HepG2 (cell line): ENCODE measurements around the gene RPL22L1. TPM values are rescaled to one million over a fixed set of nuclear protein-coding genes. Genes with fewer than 3 reads are reported as not detected.

Source experiments
- DZIP1 ChIP-seq: sonication (generic); formaldehyde crosslinking; IDR thresholded peaks from 2 replicates; pipeline ENCODE4 v1.5.0; 2020; ENCODE audit warnings: mild to moderate bottlenecking, missing genetic modification reagents
- ELF3 ChIP-seq: IDR thresholded peaks from 2 replicates; pipeline ENCODE4 v1.6.1; 2016; ENCODE audit warnings: missing genetic modification reagents, missing compliant biosample characterization
- FOSL2 ChIP-seq: sonication (generic); formaldehyde crosslinking; IDR thresholded peaks from 2 replicates; pipeline ENCODE4 v1.4.0; 2020; ENCODE audit warnings: missing genetic modification reagents
- HNF1A ChIP-seq, 2 experiments: sonication (generic) in 1 of 2; formaldehyde crosslinking in 1 of 2; IDR thresholded peaks; 2 replicates each; pipeline versions ENCODE4 v1.4.0 to v1.6.1; 2016 to 2020; ENCODE audit warnings: borderline replicate concordance in 1 of 2, low read depth in 1 of 2, mild to moderate bottlenecking in 1 of 2, missing genetic modification reagents in 1 of 2
- KMT2B ChIP-seq: IDR thresholded peaks from 2 replicates; pipeline ENCODE4 v1.6.1; 2016; ENCODE audit warnings: missing genetic modification reagents, missing compliant biosample characterization
- MIXL1 ChIP-seq: IDR thresholded peaks from 2 replicates; pipeline ENCODE4 v1.6.1; 2016
- NFYC ChIP-seq: IDR thresholded peaks from 2 replicates; pipeline ENCODE4 v1.6.1; 2016; ENCODE audit warnings: missing genetic modification reagents, missing compliant biosample characterization
- RCOR2 ChIP-seq: IDR thresholded peaks from 2 replicates; pipeline ENCODE4 v1.6.1; 2016; ENCODE audit warnings: missing biosample characterization, missing genetic modification reagents
- SRY ChIP-seq: sonication (generic); formaldehyde crosslinking; IDR thresholded peaks from 2 replicates; pipeline ENCODE4 v1.8.0; 2022; ENCODE audit warnings: mild to moderate bottlenecking, missing genetic modification reagents
- TIGD3 ChIP-seq: sonication (generic); formaldehyde crosslinking; IDR thresholded peaks from 2 replicates; pipeline ENCODE4 v1.5.1; 2020; ENCODE audit warnings: mild to moderate bottlenecking, missing genetic modification reagents, borderline replicate concordance
- TP53 ChIP-seq: sonication (generic); formaldehyde crosslinking; conservative IDR thresholded peaks from 2 replicates; pipeline ENCODE4 v1.4.0; 2020; ENCODE audit warnings: missing genetic modification reagents
- ZBTB7B ChIP-seq: sonication (generic); formaldehyde crosslinking; IDR thresholded peaks from 2 replicates; pipeline ENCODE4 v1.4.0; 2020; ENCODE audit warnings: missing genetic modification reagents
- ZMYM2 ChIP-seq: sonication (generic); formaldehyde crosslinking; IDR thresholded peaks from 2 replicates; pipeline ENCODE4 v1.8.0; 2022; ENCODE audit warnings: mild to moderate bottlenecking, missing genetic modification reagents
- ZNF160 ChIP-seq: sonication (generic); formaldehyde crosslinking; IDR thresholded peaks from 2 replicates; pipeline ENCODE4 v1.8.0; 2022; ENCODE audit warnings: mild to moderate bottlenecking, inconsistent platforms, missing genetic modification reagents
- ZNF205 ChIP-seq: IDR thresholded peaks from 2 replicates; pipeline ENCODE4 v1.6.1; 2018; ENCODE audit warnings: missing biosample characterization, missing genetic modification reagents
- ZNF264 ChIP-seq: sonication (generic); formaldehyde crosslinking; IDR thresholded peaks from 2 replicates; pipeline ENCODE4 v1.4.0; 2020; ENCODE audit warnings: missing genetic modification reagents
- ZNF546 ChIP-seq: sonication (generic); formaldehyde crosslinking; conservative IDR thresholded peaks from 2 replicates; pipeline ENCODE4 v1.8.1; 2023; ENCODE audit warnings: mild to moderate bottlenecking, missing genetic modification reagents
- polyA plus RNA-seq, 8 experiments: library from polyadenylated mRNA; depleted of rRNA in 3 of 8; stranded (reverse) in 7 of 8; unstranded in 1 of 8; fragments of >200 nt; fragmentation: Illumina TruSeq in 4 of 8; extraction: Trizol in 4 of 8; gene quantifications; 2 replicates each; pipeline versions ENCODE4 v1.2.1 to v1.2.3, GENCODE V29; 2011 to 2016; ENCODE audit warnings: low read depth in 4 of 8, missing spikeins in 1 of 8, mixed read lengths in 1 of 8; ENCODE audit not compliant: insufficient read depth in 1 of 8
- total RNA-seq, 5 experiments: library from RNA; depleted of rRNA; stranded (reverse); fragments of >200 nt; fragmentation: Illumina TruSeq; extraction: Trizol; gene quantifications; 2 replicates each; pipeline ENCODE4 v1.2.3, GENCODE V29; 2016; ENCODE audit warnings: low read depth in 1 of 5
- TF ChIP-seq, protein P1 (sequence below): sonication (generic); formaldehyde crosslinking; IDR thresholded peaks from 2 replicates; pipeline ENCODE4 v1.4.0; 2020; ENCODE audit warnings: mild to moderate bottlenecking, missing genetic modification reagents

RPL22L1 gene
- total and polyA plus RNA-seq, 2 of the 13 experiments (the other 11 are each of a cell fraction or from before 2014, with no cell fraction given), result 42.7 to 152 TPM

GRCh38 chr3:170908235-170909116 is 38.5 kb upstream of the RPL22L1 start, which contains the start of gene EIF5A2 (continued):
- no peak for TF ChIP-seq HNF1A (IDR thresholded peaks at IDR 0.05; ENCODE audit: low read depth)
- 0 out of 2 replicates have a peak, but pooled peaks have one; percentile 25 for TF ChIP-seq HNF1A (CRISPR knock-in tag; IDR thresholded peaks at IDR 0.05; ENCODE audit: borderline replicate concordance)
- TF ChIP-seq ZNF160, result peak; percentile 65; the same call in 1 of the 2 replicates
- peak; percentile 89 for TF ChIP-seq ZNF264 (CRISPR knock-in tag)
- TF ChIP-seq ZNF205 (CRISPR knock-in tag), result peak; percentile 15; the same call in 1 of the 2 replicates
- no peak for TF ChIP-seq TP53 (CRISPR knock-in tag)
- TF ChIP-seq KMT2B (CRISPR knock-in tag), result 0 out of 2 replicates have a peak, but pooled peaks have one; percentile 64
- TF ChIP-seq ZMYM2 (CRISPR knock-in tag), result peak; percentile 81
- TF ChIP-seq MIXL1 (CRISPR knock-in tag), result peak; percentile 84; the same call in 1 of the 2 replicates
- no peak for TF ChIP-seq TIGD3 (CRISPR knock-in tag)
- TF ChIP-seq ELF3 (CRISPR knock-in tag), result 0 out of 2 replicates have a peak, but pooled peaks have one; percentile 29
- peak; percentile 80 for TF ChIP-seq NFYC (CRISPR knock-in tag)
- TF ChIP-seq, protein P1, sequence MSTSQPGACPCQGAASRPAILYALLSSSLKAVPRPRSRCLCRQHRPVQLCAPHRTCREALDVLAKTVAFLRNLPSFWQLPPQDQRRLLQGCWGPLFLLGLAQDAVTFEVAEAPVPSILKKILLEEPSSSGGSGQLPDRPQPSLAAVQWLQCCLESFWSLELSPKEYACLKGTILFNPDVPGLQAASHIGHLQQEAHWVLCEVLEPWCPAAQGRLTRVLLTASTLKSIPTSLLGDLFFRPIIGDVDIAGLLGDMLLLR (CRISPR knock-in tag), result peak; percentile 91
- TF ChIP-seq SRY, result peak; percentile 56; the same call in 1 of the 2 replicates
- TF ChIP-seq FOSL2 (CRISPR knock-in tag), result 0 out of 2 replicates have a peak, but pooled peaks have one; percentile 27
- TF ChIP-seq RCOR2 (CRISPR knock-in tag), result 0 out of 2 replicates have a peak, but pooled peaks have one; percentile 47
- TF ChIP-seq ZNF546 (CRISPR knock-in tag), result 0 out of 2 replicates have a peak, but pooled peaks have one; percentile 77
- TF ChIP-seq DZIP1 (CRISPR knock-in tag), result peak; percentile 77; the same call in 1 of the 2 replicates
- TF ChIP-seq ZBTB7B (CRISPR knock-in tag), result no peak
